SK-N-SH (cell line): ENCODE measurements around the gene RAB20. TPM values are rescaled to one million over a fixed set of nuclear protein-coding genes. Genes with fewer than 3 reads are reported as not detected.

ENCODE experiments used
- CTCF ChIA-PET: fragments of 300-600, 350-600 bp; formaldehyde crosslinking; extraction: SDS; loops from one replicate; lab custom pipeline; 2021; lab: Yijun Ruan, JAX
- POLR2A ChIA-PET: fragments of 350-600 bp; sonication (Branson Sonifier 250); formaldehyde crosslinking; extraction: SDS; loops from one replicate; lab custom pipeline; 2020; ENCODE audit warnings: antibody characterized with exemption, inconsistent platforms; lab: Yijun Ruan, JAX
- DNase-seq: peaks from one replicate; pipeline ENCODE4 v3.0.0; 2012
- H2AFZ ChIP-seq: fragments of 200-600 bp; sonication (generic); 2 replicates; pipeline ENCODE4 v1.8.1; 2016; ENCODE audit warnings: antibody characterized with exemption, mild to moderate bottlenecking, low read depth
- H3F3A ChIP-seq: fragments of 200-600 bp; sonication (generic); replicated peaks from 2 replicates; pipeline ENCODE3; 2016; ENCODE audit warnings: antibody characterized with exemption, mild to moderate bottlenecking; ENCODE audit not compliant: insufficient read depth
- H3K27ac ChIP-seq, 2 experiments: fragments of 200-500 bp in 1 of 2; fragments of 200-600 bp in 1 of 2; sonication (Bioruptor generic) in 1 of 2; sonication (generic), shearing (Covaris generic) in 1 of 2; 2 replicates each; pipeline versions ENCODE4 v1.5.1 to v1.6.1; 2014 to 2016; ENCODE audit warnings: low read depth in 2 of 2, inconsistent platforms in 1 of 2, low read length in 1 of 2, mild to moderate bottlenecking in 1 of 2, mixed read lengths in 1 of 2
- H3K27me3 ChIP-seq: fragments of 200-600 bp; sonication (generic), shearing (Covaris generic); 2 replicates; pipeline ENCODE4 v1.6.1; 2016; ENCODE audit warnings: mixed run types; ENCODE audit not compliant: insufficient read depth
- H3K36me3 ChIP-seq, 2 experiments: fragments of 200-500 bp in 1 of 2; fragments of 200-600 bp in 1 of 2; sonication (Bioruptor generic) in 1 of 2; sonication (generic) in 1 of 2; replicated peaks in 1 of 2; 2 replicates each; pipeline versions ENCODE3 to v1.5.1; 2014 to 2016; ENCODE audit warnings: low read length in 1 of 2, mild to moderate bottlenecking in 1 of 2; ENCODE audit not compliant: insufficient read depth in 2 of 2, control insufficient read depth in 1 of 2
- H3K4me1 ChIP-seq, 2 experiments: fragments of 200-500 bp in 1 of 2; fragments of 200-600 bp in 1 of 2; sonication (Bioruptor generic) in 1 of 2; sonication (generic), shearing (Covaris generic) in 1 of 2; 2 replicates each; pipeline versions ENCODE4 v1.5.1 to v1.6.1; 2014 to 2016; ENCODE audit warnings: low read depth in 1 of 2, low read length in 1 of 2, mixed run types in 1 of 2; ENCODE audit not compliant: insufficient read depth in 2 of 2, control insufficient read depth in 1 of 2
- H3K4me2 ChIP-seq: fragments of 200-600 bp; sonication (generic), shearing (Covaris generic); 2 replicates; pipeline ENCODE4 v1.6.1; 2017; ENCODE audit warnings: mixed run types
- H3K4me3 ChIP-seq, 2 experiments: fragments of 200-500 bp in 1 of 2; fragments of 200-600 bp in 1 of 2; sonication (Bioruptor generic) in 1 of 2; sonication (generic), shearing (Covaris generic) in 1 of 2; 2 replicates each; pipeline versions ENCODE4 v1.5.1 to v1.8.1; 2014 to 2016; ENCODE audit warnings: low read depth in 2 of 2, inconsistent platforms in 1 of 2, low read length in 1 of 2, mild to moderate bottlenecking in 1 of 2, mixed read lengths in 1 of 2, moderate library complexity in 1 of 2
- H3K79me2 ChIP-seq: fragments of 200-600 bp; sonication (generic); 2 replicates; pipeline ENCODE4 v1.8.1; 2017; ENCODE audit warnings: mild to moderate bottlenecking; ENCODE audit not compliant: insufficient read depth
- H3K9ac ChIP-seq: fragments of 200-600 bp; sonication (generic); 2 replicates; pipeline ENCODE4 v1.6.1; 2017; ENCODE audit warnings: mixed run types
- H3K9me2 ChIP-seq: fragments of 200-600 bp; sonication (generic); 2 replicates; pipeline ENCODE4 v1.6.1; 2017; ENCODE audit warnings: mixed run types
- H3K9me3 ChIP-seq: fragments of 200-600 bp; sonication (generic); 2 replicates; pipeline ENCODE4 v1.6.1; 2017; ENCODE audit warnings: mixed run types, mild to moderate bottlenecking, moderate library complexity
- H4K20me1 ChIP-seq: fragments of 200-600 bp; sonication (generic); 2 replicates; pipeline ENCODE4 v1.6.1; 2017; ENCODE audit warnings: mild to moderate bottlenecking, mixed run types; ENCODE audit not compliant: insufficient read depth
- CTCF ChIP-seq: fragments of 200-600 bp; sonication (generic); IDR thresholded peaks from 2 replicates; pipeline ENCODE4 v1.6.1; 2017; ENCODE audit warnings: antibody characterized with exemption, mild to moderate bottlenecking, moderate library complexity
- ELF1 ChIP-seq: IDR thresholded peaks from 2 replicates; pipeline ENCODE4 v1.4.0; 2012
- FOSL2 ChIP-seq: IDR thresholded peaks from 2 replicates; pipeline ENCODE4 v1.4.0; 2012; ENCODE audit warnings: low read depth, mild to moderate bottlenecking, moderate library complexity, borderline replicate concordance
- FOXM1 ChIP-seq: IDR thresholded peaks from 2 replicates; pipeline ENCODE4 v1.4.0; 2012; ENCODE audit warnings: low read depth, mild to moderate bottlenecking
- IRF3 ChIP-seq: fragments of 150-350 bp; IDR thresholded peaks from 2 replicates; pipeline ENCODE4 v1.6.1; 2016; ENCODE audit warnings: mild to moderate bottlenecking, low read depth, low read length
- MEF2A ChIP-seq: IDR thresholded peaks from 2 replicates; pipeline ENCODE4 v1.4.0; 2012; ENCODE audit warnings: low read depth, borderline replicate concordance
- NFIC ChIP-seq: IDR thresholded peaks from 2 replicates; pipeline ENCODE4 v1.4.0; 2012; ENCODE audit warnings: borderline replicate concordance
- NRF1 ChIP-seq: IDR thresholded peaks from 2 replicates; pipeline ENCODE4 v1.6.1; 2012; ENCODE audit warnings: low read depth, mild to moderate bottlenecking, low read length
- POLR2AphosphoS5 ChIP-seq: IDR thresholded peaks from 2 replicates; pipeline ENCODE4 v1.6.1; 2012; ENCODE audit warnings: low read depth, low read length
- TCF12 ChIP-seq: IDR thresholded peaks from 2 replicates; pipeline ENCODE4 v1.4.0; 2012
- WGBS: methylation state at CpG from one replicate; pipeline ENCODE4 v1.1.6; 2017; ENCODE audit warnings: low lambda C conversion rate; 5-methylcytosine and 5-hydroxymethylcytosine counted together
- polyA plus RNA-seq, 3 experiments: library from polyadenylated mRNA; depleted of rRNA; stranded (reverse); fragments of >200 nt; gene quantifications; 2 replicates each; pipeline ENCODE4 v1.2.3, GENCODE V29; 2012

RAB20 gene
- polyA plus RNA-seq, 1 of the 3 experiments (the other 2 are of a cell fraction): 5.2 TPM

DNA sequence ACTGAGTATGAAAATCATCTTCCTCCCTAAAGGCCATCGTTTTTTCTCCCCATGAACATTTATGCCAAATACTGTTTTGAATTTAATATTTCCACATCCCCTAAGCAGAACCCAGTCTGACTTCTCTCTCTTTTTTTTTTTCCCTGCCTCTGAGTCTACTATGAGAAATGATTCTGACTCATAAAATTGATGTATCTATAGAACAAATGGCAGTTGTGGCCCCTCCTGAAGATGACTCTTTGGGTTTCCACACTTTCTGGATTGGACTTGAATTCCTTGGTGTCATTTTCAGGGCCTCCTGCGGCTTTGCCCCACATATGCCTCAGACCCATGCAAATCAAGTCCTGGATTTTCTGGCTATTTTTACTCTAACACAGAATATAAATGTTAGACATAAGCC, 31.1 kb upstream of the RAB20 start:
- no peak for DNase-seq
- Histone ChIP-seq H3K79me2 (no peaks in the 10 kb centered on the region), H3K36me3 (no peaks in the 10 kb centered on the region), H3K27ac (peak overlapping the region in 1 of 2 experiments; percentile 13; a peak in 1 of 4 replicates), H3K4me3 (no peak overlapping the region), H3K9ac (no peak overlapping the region)
- TF ChIP-seq IRF3: no peak
- TF ChIP-seq NRF1: no peak
- TF ChIP-seq CTCF: no peak
- TF ChIP-seq, all 33 proteins: peak for 0
- ChIA-PET CTCF (interaction anchor here (0.6 to 2.7 kb wide), 3 partner anchors 215 to 442 kb away, joined by 3 to 10 read pairs (median 3); no protein-coding TSS in a partner anchor), POLR2A (no interaction called here)
- peaks cover 3% of the 10 kb centered on the region for H3F3A ChIP-seq
- no peaks in the 10 kb centered on the region for H4K20me1 ChIP-seq
- H3K9me2 ChIP-seq: no peaks in the 10 kb centered on the region
- no peaks in the 10 kb centered on the region for H3K27me3 ChIP-seq
- no peak overlapping the region for H3K4me2 ChIP-seq
- H3K9me3 ChIP-seq: no peaks in the 10 kb centered on the region
- WGBS: 38% methylated on average over 2 of the region's 2 CpGs
- H3K4me1 ChIP-seq: no peaks in the 10 kb centered on the region
- no peak overlapping the region for H2AFZ ChIP-seq

DNA sequence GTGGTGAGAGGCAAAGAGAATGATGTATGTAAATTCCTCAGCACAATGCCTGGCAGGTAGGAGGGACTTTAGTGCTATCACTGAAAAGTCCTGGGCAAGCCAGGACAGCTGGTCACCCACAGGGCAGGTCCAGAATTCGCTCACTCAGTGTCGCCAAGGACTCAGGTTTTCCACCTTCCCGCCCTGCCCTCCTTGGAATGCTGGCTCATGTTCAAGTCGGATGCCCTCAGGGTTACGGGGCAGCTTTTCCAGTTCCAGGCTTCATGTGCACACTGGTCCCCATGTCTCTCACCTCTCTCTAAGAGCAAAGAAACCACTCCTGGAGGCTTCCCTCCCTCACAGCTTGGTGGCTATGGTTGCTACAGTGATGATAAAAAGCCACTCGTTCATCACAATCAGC, 29.1 kb upstream of the RAB20 start:
- Histone ChIP-seq H3K27me3 (no peaks in the 10 kb centered on the region), H3K36me3 (no peaks in the 10 kb centered on the region), H3K4me1 (no peaks in the 10 kb centered on the region), H3K27ac (no peak overlapping the region), H3K4me3 (no peak overlapping the region), H3K9ac (no peak overlapping the region), H4K20me1 (no peaks in the 10 kb centered on the region), H3K4me2 (no peak overlapping the region), H2AFZ (no peak overlapping the region), H3K79me2 (no peaks in the 10 kb centered on the region), H3K9me2 (no peaks in the 10 kb centered on the region), H3K9me3 (no peaks in the 10 kb centered on the region), H3F3A (peaks cover 3% of the 10 kb centered on the region)
- DNase-seq: no peak
- CTCF ChIA-PET: interaction anchor here (0.8 to 1.6 kb wide), 3 partner anchors 10 to 225 kb away, joined by 3 read pairs; no protein-coding TSS in a partner anchor
- POLR2A ChIA-PET: no interaction called here
- 82% methylated on average over 6 of the region's 6 CpGs for WGBS
- no peak for TF ChIP-seq FOXM1
- no peak for TF ChIP-seq ELF1
- TF ChIP-seq NRF1: no peak
- TF ChIP-seq POLR2AphosphoS5: no peak
- TF ChIP-seq MEF2A: no peak
- TF ChIP-seq TCF12: no peak

GRCh38 chr13:110589793-110590390, 28.4 kb upstream of the RAB20 start:
- H2AFZ ChIP-seq: no peak overlapping the region
- H3K9ac ChIP-seq: no peak overlapping the region
- ChIA-PET CTCF (interaction anchor here (0.8 to 1.6 kb wide), 4 partner anchors 10 to 226 kb away, joined by 3 read pairs; no protein-coding TSS in a partner anchor), POLR2A (no interaction called here)
- H3F3A ChIP-seq: peaks cover 3% of the 10 kb centered on the region
- no peaks in the 10 kb centered on the region for H3K9me3 ChIP-seq
- H3K4me3 ChIP-seq: no peak overlapping the region
- H3K36me3 ChIP-seq: no peaks in the 10 kb centered on the region
- no peak overlapping the region for H3K4me2 ChIP-seq
- DNase-seq: no peak
- H3K27me3 ChIP-seq: no peaks in the 10 kb centered on the region
- H3K4me1 ChIP-seq: no peaks in the 10 kb centered on the region
- no peaks in the 10 kb centered on the region for H4K20me1 ChIP-seq
- H3K79me2 ChIP-seq: no peaks in the 10 kb centered on the region
- no peak overlapping the region for H3K27ac ChIP-seq
- 65% methylated on average over 3 of the region's 3 CpGs for WGBS
- no peaks in the 10 kb centered on the region for H3K9me2 ChIP-seq
- no peak for TF ChIP-seq NFIC
- TF ChIP-seq MEF2A: no peak
- TF ChIP-seq FOSL2: no peak
